ENCODE data around the gene DBNL.

DNA sequence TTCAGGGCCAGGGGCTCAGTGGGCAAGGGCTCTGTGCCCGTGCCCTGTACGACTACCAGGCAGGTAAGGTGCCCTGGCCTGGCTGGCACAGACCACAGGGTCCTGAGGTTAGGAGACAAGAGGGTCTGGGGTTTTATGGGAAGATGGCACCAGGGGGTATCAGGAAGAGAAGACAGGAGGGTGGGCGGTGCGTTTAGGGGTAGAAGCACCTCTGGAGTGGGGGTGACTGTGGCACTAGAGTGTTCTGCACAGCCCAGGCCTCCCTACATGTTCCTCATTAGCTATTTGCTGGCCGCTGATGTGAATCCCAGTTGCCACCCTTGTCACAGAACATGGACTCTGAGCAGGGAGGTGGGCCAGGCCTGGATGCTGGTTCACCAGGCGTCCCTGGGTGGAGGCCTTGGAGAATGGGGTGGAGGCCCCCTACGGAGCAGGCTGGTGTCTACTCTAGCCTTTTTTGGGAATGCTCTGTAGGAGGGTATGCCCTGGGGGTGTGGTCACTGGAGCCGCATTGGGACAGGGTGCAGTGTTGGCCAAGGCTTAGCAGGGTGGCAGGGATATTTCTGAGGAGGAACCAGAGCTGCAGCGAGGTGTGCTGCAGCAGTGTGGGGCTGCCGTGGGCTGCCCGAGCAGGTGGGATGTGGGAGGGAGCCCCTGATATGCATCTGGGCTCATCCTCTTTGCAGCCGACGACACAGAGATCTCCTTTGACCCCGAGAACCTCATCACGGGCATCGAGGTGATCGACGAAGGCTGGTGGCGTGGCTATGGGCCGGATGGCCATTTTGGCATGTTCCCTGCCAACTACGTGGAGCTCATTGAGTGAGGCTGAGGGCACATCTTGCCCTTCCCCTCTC is 15.8 kb downstream of the DBNL start:
- TF ChIP-seq YY1 (IDR thresholded peaks at IDR 0.05; ENCODE audit: low read depth): no peak
- TF ChIP-seq NFIC (IDR thresholded peaks at IDR 0.05): no peak
- no peak for TF ChIP-seq EP300 (IDR thresholded peaks at IDR 0.05; ENCODE audit: borderline replicate concordance)
- TF ChIP-seq RAD21 (IDR thresholded peaks at IDR 0.05; ENCODE audit: low read depth): no peak
- no peak for TF ChIP-seq CREB1 (IDR thresholded peaks at IDR 0.05; ENCODE audit: low read depth)

All from Ishikawa (cell line).